HCT116 (cell line): ENCODE results near the gene ARHGEF12. TPM values are rescaled to one million over a fixed set of nuclear protein-coding genes. Genes with fewer than 3 reads are reported as not detected.

Experiments
- ATAC-seq: fragments of 200-7000 bp; cut with Tn5 transposase; 2 replicates; pipeline ENCODE4 v1.9.1; 2020; ENCODE audit warnings: mild to moderate bottlenecking, moderate library complexity
- BruUV-seq: library from RNA; stranded (reverse); fragments of 400-500 nt; replicated peaks from 2 replicates; lab custom pipeline; 2021; lab: Mats Ljungman, UMichigan
- CTCF ChIA-PET: fragments of 300-600 bp; sonication (Branson Sonifier 250); formaldehyde crosslinking; loops from one replicate; lab custom pipeline; 2021; ENCODE audit warnings: antibody characterized with exemption; lab: Charles Lee
- POLR2A ChIA-PET: fragments of 300-600, 350-600 bp; sonication (Branson Sonifier 250); formaldehyde crosslinking; loops from one replicate; lab custom pipeline; 2021; ENCODE audit warnings: antibody characterized with exemption; lab: Charles Lee
- RAD21 ChIA-PET, 2 experiments: fragments of 300-600 bp; sonication (Branson Sonifier 250); formaldehyde crosslinking; loops; one replicate each; lab custom pipeline; 2023; ENCODE audit warnings: low total read pairs in 2 of 2; ENCODE audit not compliant: uncharacterized antibody in 2 of 2, unreplicated experiment in 2 of 2, low non-redundant PET in 1 of 2; lab: Charles Lee
- DNase-seq: peaks from one replicate; pipeline ENCODE4 v3.0.0-alpha.2; 2010; ENCODE audit warnings: low read depth, low spot score
- H2AFZ ChIP-seq: fragments of 200-600 bp; shearing (Covaris generic), sonication (generic); 2 replicates; pipeline ENCODE4 v1.6.1; 2017; ENCODE audit warnings: low read depth, mixed run types, mixed read lengths, antibody characterized with exemption, low read length; ENCODE audit not compliant: poor library complexity, severe bottlenecking
- H3K27ac ChIP-seq: 2 replicates; pipeline ENCODE4 v1.5.1; 2012; ENCODE audit warnings: low read depth, low read length
- H3K27me3 ChIP-seq: fragments of 200-600 bp; sonication (generic); 2 replicates; pipeline ENCODE4 v1.6.1; 2016; ENCODE audit warnings: mixed run types, low read length, mixed read lengths; ENCODE audit not compliant: insufficient read depth
- H3K36me3 ChIP-seq, 2 experiments: fragments of 200-500 bp in 1 of 2; fragments of 200-600 bp in 1 of 2; sonication (Bioruptor generic) in 1 of 2; sonication (generic) in 1 of 2; 2 replicates each; pipeline versions ENCODE4 v1.5.1 to v1.6.1; 2014 to 2016; ENCODE audit warnings: low read length in 2 of 2, inconsistent platforms in 1 of 2, mixed read lengths in 1 of 2, mixed run types in 1 of 2; ENCODE audit not compliant: insufficient read depth in 2 of 2, control insufficient read depth in 1 of 2
- H3K4me1 ChIP-seq, 2 experiments: fragments of 200-600 bp in 1 of 2; sonication (generic) in 1 of 2; 2 replicates each; pipeline versions ENCODE4 v1.5.1 to v1.6.1; 2012 to 2017; ENCODE audit warnings: low read length in 2 of 2, inconsistent platforms in 1 of 2, mild to moderate bottlenecking in 1 of 2, mixed read lengths in 1 of 2, mixed run types in 1 of 2, moderate library complexity in 1 of 2; ENCODE audit not compliant: insufficient read depth in 2 of 2, control insufficient read depth in 1 of 2
- H3K4me2 ChIP-seq: fragments of 200-600 bp; sonication (generic); 2 replicates; pipeline ENCODE4 v1.6.1; 2017; ENCODE audit warnings: mixed run types, low read length, mixed read lengths
- H3K4me3 ChIP-seq, 2 experiments: fragments of 200-600 bp in 1 of 2; sonication (generic) in 1 of 2; replicated peaks in 1 of 2; 2 replicates each; pipeline ENCODE4 v1.5.1; 2011 to 2016; ENCODE audit warnings: low read length in 2 of 2, control low read depth in 1 of 2, low read depth in 1 of 2, mild to moderate bottlenecking in 1 of 2, mixed read lengths in 1 of 2, mixed run types in 1 of 2
- H3K79me2 ChIP-seq: fragments of 200-600 bp; sonication (generic); 2 replicates; pipeline ENCODE4 v1.6.1; 2017; ENCODE audit warnings: mild to moderate bottlenecking, mixed run types, low read length, moderate library complexity, mixed read lengths; ENCODE audit not compliant: insufficient read depth
- H3K9ac ChIP-seq: fragments of 200-600 bp; sonication (generic); 2 replicates; pipeline ENCODE4 v1.6.1; 2016; ENCODE audit warnings: low read length, mixed read lengths
- H3K9me2 ChIP-seq: fragments of 200-600 bp; sonication (generic), shearing (Covaris generic); 2 replicates; pipeline ENCODE4 v1.6.1; 2017; ENCODE audit warnings: mixed run types, mild to moderate bottlenecking, moderate library complexity; ENCODE audit not compliant: insufficient read depth
- H3K9me3 ChIP-seq, 2 experiments: fragments of 200-500 bp in 1 of 2; fragments of 200-600 bp in 1 of 2; sonication (Bioruptor generic) in 1 of 2; sonication (generic) in 1 of 2; 2 replicates each; pipeline ENCODE4 v1.6.1; 2014 to 2017; ENCODE audit warnings: low read length in 2 of 2, mixed read lengths in 2 of 2, inconsistent platforms in 1 of 2, low read depth in 1 of 2, mild to moderate bottlenecking in 1 of 2, mixed run types in 1 of 2, moderate library complexity in 1 of 2; ENCODE audit not compliant: control insufficient read depth in 1 of 2, insufficient read depth in 1 of 2
- H4K20me1 ChIP-seq: fragments of 200-600 bp; sonication (generic), shearing (Covaris generic); 2 replicates; pipeline ENCODE4 v1.6.1; 2017; ENCODE audit warnings: mixed run types, mild to moderate bottlenecking, moderate library complexity; ENCODE audit not compliant: insufficient read depth
- CEBPB ChIP-seq: IDR thresholded peaks from 2 replicates; pipeline ENCODE4 v1.6.1; 2012; ENCODE audit warnings: low read depth
- EGR1 ChIP-seq: IDR thresholded peaks from 2 replicates; pipeline ENCODE4 v1.6.1; 2012; ENCODE audit warnings: low read depth
- EZH2 ChIP-seq: fragments of 200-600 bp; sonication (generic); IDR thresholded peaks from 2 replicates; pipeline ENCODE4 v1.6.1; 2017; ENCODE audit warnings: antibody characterized with exemption, mixed run types
- FOSL1 ChIP-seq: IDR thresholded peaks from 2 replicates; pipeline ENCODE4 v1.6.1; 2012; ENCODE audit warnings: low read depth
- POLR2A ChIP-seq: IDR thresholded peaks from 2 replicates; pipeline ENCODE4 v1.7.0; 2011; ENCODE audit warnings: borderline replicate concordance; ENCODE audit not compliant: insufficient read depth, insufficient read length; ENCODE audit errors: extremely low read depth
- RAD21 ChIP-seq: IDR thresholded peaks from 2 replicates; pipeline ENCODE4 v1.6.1; 2012; ENCODE audit warnings: low read depth, mild to moderate bottlenecking
- SIN3A ChIP-seq: IDR thresholded peaks from 2 replicates; pipeline ENCODE4 v1.6.1; 2012; ENCODE audit warnings: low read depth
- YY1 ChIP-seq: IDR thresholded peaks from 2 replicates; pipeline ENCODE4 v1.6.1; 2011; ENCODE audit warnings: low read length, low read depth, moderate library complexity, mild to moderate bottlenecking; ENCODE audit not compliant: insufficient replicate concordance; ENCODE audit errors: extremely low read depth
- ZBTB33 ChIP-seq: IDR thresholded peaks from 2 replicates; pipeline ENCODE4 v1.6.1; 2011; ENCODE audit warnings: mild to moderate bottlenecking, low read length, moderate library complexity; ENCODE audit not compliant: insufficient replicate concordance; ENCODE audit errors: extremely low read depth
- ZFX ChIP-seq: fragments of 450-650 bp; IDR thresholded peaks from 2 replicates; pipeline ENCODE4 v1.6.1; 2017
- ZNF274 ChIP-seq: fragments of 200-500 bp; sonication (Bioruptor generic); IDR thresholded peaks from 2 replicates; pipeline ENCODE4 v1.6.1; 2014; ENCODE audit warnings: mild to moderate bottlenecking, low read depth, low read length, inconsistent platforms
- intact Hi-C: fragments of 100-400 bp; cut with micrococcal nuclease; formaldehyde crosslinking; loops from 2 replicates; pipeline ENCODE4 v1.10.0; 2022
- total RNA-seq: library from RNA; stranded (reverse); gene quantifications from one replicate; pipeline ENCODE4 v1.2.1, GENCODE V29; 2021; ENCODE audit not compliant: unreplicated experiment
- TF ChIP-seq, protein P1 (sequence below): IDR thresholded peaks from 2 replicates; pipeline ENCODE4 v1.6.1; 2012
- TF ChIP-seq, protein P2 (sequence below): IDR thresholded peaks from 2 replicates; pipeline ENCODE4 v1.6.1; 2012; ENCODE audit warnings: low read depth

Gene ARHGEF12
- total RNA-seq, 1 experiment from 2014 or later, result 81.4 TPM

- no peaks in the 10 kb centered on the region for H3K27me3 ChIP-seq
- POLR2A ChIA-PET, result no interaction called here
These were observed 169.7 kb downstream of the ARHGEF12 start for GRCh38 chr11:120505801-120506425.

More at GRCh38 chr11:120505801-120506425, 169.7 kb downstream of the ARHGEF12 start:
- RAD21 ChIA-PET, result no interaction called here
- Histone ChIP-seq H3K9me3 (no peaks in the 10 kb centered on the region), H3K9me2 (no peaks in the 10 kb centered on the region), H3K4me3 (no peak overlapping the region), H3K4me1 (no peaks in the 10 kb centered on the region; a peak in 1 of 4 replicates), H3K27ac (no peak overlapping the region), H3K4me2 (no peak overlapping the region), H2AFZ (no peak overlapping the region)
- ATAC-seq (no peak), DNase-seq (no peak)
- CTCF ChIA-PET, result no interaction called here
- intact Hi-C loops, result no loop called here
- TF ChIP-seq ZNF274, result no peak
- TF ChIP-seq EZH2, result no peak
- TF ChIP-seq FOSL1, result no peak
- no peak for TF ChIP-seq CEBPB
- TF ChIP-seq SIN3A, result no peak
- no peak for TF ChIP-seq ZFX
- TF ChIP-seq, protein P1, sequence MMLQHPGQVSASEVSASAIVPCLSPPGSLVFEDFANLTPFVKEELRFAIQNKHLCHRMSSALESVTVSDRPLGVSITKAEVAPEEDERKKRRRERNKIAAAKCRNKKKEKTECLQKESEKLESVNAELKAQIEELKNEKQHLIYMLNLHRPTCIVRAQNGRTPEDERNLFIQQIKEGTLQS, result no peak
- no peak for TF ChIP-seq EGR1
- TF ChIP-seq, protein P2, sequence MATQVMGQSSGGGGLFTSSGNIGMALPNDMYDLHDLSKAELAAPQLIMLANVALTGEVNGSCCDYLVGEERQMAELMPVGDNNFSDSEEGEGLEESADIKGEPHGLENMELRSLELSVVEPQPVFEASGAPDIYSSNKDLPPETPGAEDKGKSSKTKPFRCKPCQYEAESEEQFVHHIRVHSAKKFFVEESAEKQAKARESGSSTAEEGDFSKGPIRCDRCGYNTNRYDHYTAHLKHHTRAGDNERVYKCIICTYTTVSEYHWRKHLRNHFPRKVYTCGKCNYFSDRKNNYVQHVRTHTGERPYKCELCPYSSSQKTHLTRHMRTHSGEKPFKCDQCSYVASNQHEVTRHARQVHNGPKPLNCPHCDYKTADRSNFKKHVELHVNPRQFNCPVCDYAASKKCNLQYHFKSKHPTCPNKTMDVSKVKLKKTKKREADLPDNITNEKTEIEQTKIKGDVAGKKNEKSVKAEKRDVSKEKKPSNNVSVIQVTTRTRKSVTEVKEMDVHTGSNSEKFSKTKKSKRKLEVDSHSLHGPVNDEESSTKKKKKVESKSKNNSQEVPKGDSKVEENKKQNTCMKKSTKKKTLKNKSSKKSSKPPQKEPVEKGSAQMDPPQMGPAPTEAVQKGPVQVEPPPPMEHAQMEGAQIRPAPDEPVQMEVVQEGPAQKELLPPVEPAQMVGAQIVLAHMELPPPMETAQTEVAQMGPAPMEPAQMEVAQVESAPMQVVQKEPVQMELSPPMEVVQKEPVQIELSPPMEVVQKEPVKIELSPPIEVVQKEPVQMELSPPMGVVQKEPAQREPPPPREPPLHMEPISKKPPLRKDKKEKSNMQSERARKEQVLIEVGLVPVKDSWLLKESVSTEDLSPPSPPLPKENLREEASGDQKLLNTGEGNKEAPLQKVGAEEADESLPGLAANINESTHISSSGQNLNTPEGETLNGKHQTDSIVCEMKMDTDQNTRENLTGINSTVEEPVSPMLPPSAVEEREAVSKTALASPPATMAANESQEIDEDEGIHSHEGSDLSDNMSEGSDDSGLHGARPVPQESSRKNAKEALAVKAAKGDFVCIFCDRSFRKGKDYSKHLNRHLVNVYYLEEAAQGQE, result no peak
- no peak for TF ChIP-seq ZBTB33
- no peak for TF ChIP-seq POLR2A
- TF ChIP-seq YY1, result no peak
- TF ChIP-seq RAD21, result no peak
- TF ChIP-seq, all 23 proteins: peak for 0
- H4K20me1 ChIP-seq, result no peaks in the 10 kb centered on the region
- H3K36me3 ChIP-seq, result no peaks in the 10 kb centered on the region
- no peaks in the 10 kb centered on the region for H3K79me2 ChIP-seq
- no TSS peak for BruUV-seq
- no peak overlapping the region for H3K9ac ChIP-seq
